Endodermal cell (in vitro differentiated cells): ENCODE data around the gene APC. TPM values are rescaled to one million over a fixed set of nuclear protein-coding genes. Genes with fewer than 3 reads are reported as not detected.

Experiments used
- DNase-seq: peaks from one replicate; pipeline ENCODE4 v3.0.0-alpha.2; 2017
- H3K27ac ChIP-seq: 2 replicates; pipeline ENCODE4 v1.5.1; 2013; ENCODE audit warnings: mild to moderate bottlenecking, low read depth, low read length, moderate library complexity
- H3K27me3 ChIP-seq: 2 replicates; pipeline ENCODE4 v1.6.1; 2013; ENCODE audit warnings: mild to moderate bottlenecking, low read length, moderate library complexity; ENCODE audit not compliant: insufficient read depth, control insufficient read depth, poor library complexity, severe bottlenecking
- H3K36me3 ChIP-seq: 2 replicates; pipeline ENCODE4 v1.7.0; 2013; ENCODE audit warnings: mild to moderate bottlenecking, low read length, moderate library complexity; ENCODE audit not compliant: control insufficient read depth, insufficient read depth
- H3K4me1 ChIP-seq: one replicate; pipeline ENCODE4 v1.7.0; 2013; ENCODE audit warnings: low read length; ENCODE audit not compliant: control insufficient read depth, insufficient read depth
- H3K4me3 ChIP-seq: 2 replicates; pipeline ENCODE4 v1.5.1; 2013; ENCODE audit warnings: mild to moderate bottlenecking, low read length, moderate library complexity
- H3K9ac ChIP-seq: 2 replicates; pipeline ENCODE4 v1.6.1; 2013; ENCODE audit warnings: mild to moderate bottlenecking, low read length, moderate library complexity; ENCODE audit not compliant: poor library complexity, severe bottlenecking; ENCODE audit errors: extremely low read depth
- H3K9me3 ChIP-seq: 2 replicates; pipeline ENCODE4 v1.6.1; 2013; ENCODE audit warnings: mild to moderate bottlenecking, low read length, moderate library complexity; ENCODE audit not compliant: control insufficient read depth
- H3K27ac Mint-ChIP-seq: 2 replicates; pipeline ENCODE4 v1.8.0; 2020; ENCODE audit warnings: mixed read lengths
- H3K27me3 Mint-ChIP-seq: 2 replicates; pipeline ENCODE4 v1.8.0; 2021; ENCODE audit warnings: mild to moderate bottlenecking, mixed read lengths; ENCODE audit not compliant: insufficient read depth
- H3K36me3 Mint-ChIP-seq: 2 replicates; pipeline ENCODE4 v1.8.0; 2020; ENCODE audit warnings: low read depth, mixed read lengths
- H3K4me1 Mint-ChIP-seq: 2 replicates; pipeline ENCODE4 v1.8.0; 2020; ENCODE audit warnings: mixed read lengths
- H3K4me3 Mint-ChIP-seq: 2 replicates; pipeline ENCODE4 v1.8.0; 2020; ENCODE audit warnings: mild to moderate bottlenecking, moderate library complexity, mixed read lengths
- H3K9me3 Mint-ChIP-seq: 2 replicates; pipeline ENCODE4 v1.8.0; 2020; ENCODE audit warnings: mild to moderate bottlenecking, mixed read lengths
- CTCF ChIP-seq: fragments of 200-600 bp; sonication (generic); conservative IDR thresholded peaks from 2 replicates; pipeline ENCODE4 v1.5.0; 2021; ENCODE audit warnings: antibody characterized with exemption, mild to moderate bottlenecking
- WGBS, 2 experiments: methylation state at CpG; one replicate each; pipeline versions ENCODE4 v1.1.5 to v1.1.7; 2013; ENCODE audit warnings: missing lambda C conversion rate in 2 of 2, mixed read lengths in 1 of 2; ENCODE audit not compliant: insufficient coverage in 1 of 2, insufficient read length in 1 of 2; 5-methylcytosine and 5-hydroxymethylcytosine counted together
- total RNA-seq, 2 donors: library from RNA; stranded (reverse); fragmentation: NEBNext Ultra II Directional in 1 of 2; extraction: Animal tissue kit (Norgen Biotek cat#: 25700) in 1 of 2; gene quantifications; 2 replicates in 1 of 2; 3 replicates in 1 of 2; pipeline ENCODE4 v1.2.1, GENCODE V29; 2021

Gene APC
- total RNA-seq, 2 donors from 2014 or later, result 66.3 to 87.6 TPM

GRCh38 chr5:112847306-112847705 is 109.6 kb downstream of the APC start:
- Histone ChIP-seq H3K27me3 (no peaks in the 10 kb centered on the region), H3K4me1 (peaks cover 3% of the 10 kb centered on the region), H3K4me3 (no peak overlapping the region), H3K9ac (no peak overlapping the region), H3K27ac (no peak overlapping the region), H3K36me3 (peaks cover 11% of the 10 kb centered on the region), H3K9me3 (no peaks in the 10 kb centered on the region)
- Mint-ChIP-seq H3K9me3 (peaks cover 3% of the 10 kb centered on the region), H3K27ac (no peak overlapping the region), H3K4me1 (peaks cover 15% of the 10 kb centered on the region), H3K4me3 (no peak overlapping the region), H3K36me3 (peaks cover 13% of the 10 kb centered on the region), H3K27me3 (peaks cover 2% of the 10 kb centered on the region)
- no peak for TF ChIP-seq CTCF
- DNase-seq, result no peak

- peaks cover 15% of the 10 kb centered on the region for H3K4me1 Mint-ChIP-seq
- no peaks in the 10 kb centered on the region for H3K9me3 ChIP-seq
- H3K36me3 ChIP-seq, result peaks cover 2% of the 10 kb centered on the region
- no peaks in the 10 kb centered on the region for H3K9me3 Mint-ChIP-seq
- 68 to 71% methylated on average over 7 to 8 of the region's 8 CpGs for WGBS, 2 experiments
- peak overlapping the region; percentile 26 for H3K27ac Mint-ChIP-seq
- H3K4me3 Mint-ChIP-seq, result no peak overlapping the region
- peaks cover 2% of the 10 kb centered on the region for H3K27me3 Mint-ChIP-seq
- H3K9ac ChIP-seq, result peak overlapping the region; percentile 26
- no peaks in the 10 kb centered on the region for H3K27me3 ChIP-seq
- peak; percentile 82 for TF ChIP-seq CTCF
- DNase-seq, result peak; percentile 61
- H3K4me3 ChIP-seq, result no peak overlapping the region
- H3K27ac ChIP-seq, result no peak overlapping the region
- H3K36me3 Mint-ChIP-seq, result peaks cover 5% of the 10 kb centered on the region
- H3K4me1 ChIP-seq, result peaks cover 3% of the 10 kb centered on the region
Measured at GRCh38 chr5:112848116-112848811, 110.6 kb downstream of the APC start.

- no peaks in the 10 kb centered on the region for H3K36me3 Mint-ChIP-seq
Measured at GRCh38 chr5:112849912-112850311, 112.2 kb downstream of the APC start.

More at GRCh38 chr5:112849912-112850311, 112.2 kb downstream of the APC start:
- Mint-ChIP-seq H3K9me3 (no peaks in the 10 kb centered on the region), H3K27ac (no peak overlapping the region), H3K27me3 (peaks cover 8% of the 10 kb centered on the region), H3K4me1 (peaks cover 15% of the 10 kb centered on the region), H3K4me3 (no peak overlapping the region)
- Histone ChIP-seq H3K9me3 (no peaks in the 10 kb centered on the region), H3K27me3 (no peaks in the 10 kb centered on the region), H3K36me3 (no peaks in the 10 kb centered on the region), H3K4me1 (peaks cover 3% of the 10 kb centered on the region), H3K4me3 (no peak overlapping the region), H3K27ac (no peak overlapping the region), H3K9ac (no peak overlapping the region)
- 86 to 95% methylated on average over 1 of the region's 2 CpGs for WGBS, 2 experiments
- no peak for TF ChIP-seq CTCF
- no peak for DNase-seq
